ENCODE data around the gene C14orf180.

C14orf180 gene

DNA sequence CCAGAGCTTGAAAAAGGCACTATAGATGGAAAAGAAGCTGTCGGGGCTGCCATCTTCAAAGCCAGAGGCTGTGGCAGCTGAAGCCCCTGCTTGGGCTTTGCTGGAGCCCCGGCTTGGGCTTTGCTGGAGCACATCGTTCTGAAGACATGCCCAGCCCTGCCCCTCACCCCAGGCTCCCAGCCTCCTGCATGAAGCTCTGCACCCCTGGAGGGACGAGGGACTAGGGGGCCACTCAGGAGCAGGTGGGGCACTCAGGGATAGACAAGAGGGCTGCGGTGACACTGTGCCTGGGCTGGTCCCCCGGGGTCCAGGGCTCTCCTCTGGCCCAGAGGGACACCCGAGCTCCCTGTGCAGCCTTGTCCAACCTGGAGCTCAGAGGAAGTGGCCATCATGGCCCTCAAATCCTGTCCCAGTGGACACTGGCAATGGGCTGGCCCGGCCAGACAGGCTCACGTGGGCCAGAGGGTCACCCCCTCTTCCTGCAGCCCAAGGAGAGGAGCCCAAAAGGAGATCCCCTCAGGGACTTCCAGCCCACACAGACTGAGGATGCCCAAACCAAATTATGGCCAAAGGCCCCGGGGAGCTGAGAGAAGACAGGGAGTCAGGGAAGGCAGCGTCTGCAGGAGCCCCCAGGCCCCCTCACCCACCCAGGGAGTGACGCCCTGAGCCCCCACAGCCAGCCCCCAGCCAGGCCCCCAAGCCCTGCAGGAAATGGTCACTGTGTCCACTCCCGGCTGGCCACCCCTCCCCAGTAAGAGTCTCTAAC lies 23.1 kb upstream of the C14orf180 start:
- Histone ChIP-seq H3K27me3 (ENCODE audit: insufficient read depth, insufficient read length) (no peaks in the 10 kb centered on the region), H3K4me1 (ENCODE audit: insufficient read depth, insufficient read length) (peaks cover 12% of the 10 kb centered on the region), H3K9ac (ENCODE audit: insufficient read length, low read depth) (no peak overlapping the region), H3K36me3 (ENCODE audit: insufficient read depth, insufficient read length, low read length) (no peaks in the 10 kb centered on the region), H3K4me3 (ENCODE audit: insufficient read length, low read depth) (no peak overlapping the region), H3K9me3 (ENCODE audit: insufficient read depth, low read length) (no peaks in the 10 kb centered on the region)
- TF ChIP-seq ZNF274 (IDR thresholded peaks at IDR 0.05; ENCODE audit: low read depth, low read length) (no peak), SUZ12 (IDR thresholded peaks at IDR 0.05; ENCODE audit: extremely low read depth, insufficient read depth, insufficient read length) (no peak), YY1 (IDR thresholded peaks at IDR 0.05; ENCODE audit: insufficient read depth, insufficient read length) (no peak)
- DNase-seq (ENCODE audit: low read depth, low spot score) = no peak

DNA sequence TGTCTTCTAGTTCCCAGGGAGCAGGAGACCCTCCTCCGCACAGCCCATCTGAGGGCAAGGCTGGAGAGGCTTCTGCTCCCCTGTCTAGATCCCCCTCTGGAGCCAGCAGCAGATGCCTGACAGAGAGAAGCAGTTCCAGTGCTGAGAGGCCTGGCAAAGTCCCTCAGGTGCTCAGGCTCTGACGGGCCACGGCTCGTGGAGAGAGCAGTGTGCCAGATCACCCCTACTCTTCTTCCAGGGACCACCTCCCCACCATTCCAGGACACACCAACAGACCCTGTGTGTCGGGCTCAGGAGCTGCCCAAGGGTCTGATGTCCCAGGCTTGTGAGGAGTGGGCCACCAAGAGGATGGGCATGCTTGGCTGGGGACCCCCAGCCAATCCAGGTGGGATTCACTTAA lies 22.5 kb upstream of the C14orf180 start:
- Histone ChIP-seq H3K27me3 (ENCODE audit: insufficient read depth, insufficient read length) (no peaks in the 10 kb centered on the region), H3K4me3 (ENCODE audit: insufficient read length, low read depth) (no peak overlapping the region), H3K36me3 (ENCODE audit: insufficient read depth, insufficient read length, low read length) (no peaks in the 10 kb centered on the region), H3K9me3 (ENCODE audit: insufficient read depth, low read length) (no peaks in the 10 kb centered on the region), H3K4me1 (ENCODE audit: insufficient read depth, insufficient read length) (peaks cover 9% of the 10 kb centered on the region), H3K9ac (ENCODE audit: insufficient read length, low read depth) (no peak overlapping the region)
- no peak for TF ChIP-seq ZNF274 (IDR thresholded peaks at IDR 0.05; ENCODE audit: low read depth, low read length)
- no peak for TF ChIP-seq SUZ12 (IDR thresholded peaks at IDR 0.05; ENCODE audit: extremely low read depth, insufficient read depth, insufficient read length)
- no peak for TF ChIP-seq YY1 (IDR thresholded peaks at IDR 0.05; ENCODE audit: insufficient read depth, insufficient read length)
- no peak for DNase-seq (ENCODE audit: low read depth, low spot score)

GRCh38 chr14:104557766-104558165 lies 21.8 kb upstream of the C14orf180 start:
- no peak overlapping the region for H3K9ac ChIP-seq (ENCODE audit: insufficient read length, low read depth)
- H3K4me1 ChIP-seq (ENCODE audit: insufficient read depth, insufficient read length) = peaks cover 11% of the 10 kb centered on the region
- H3K27me3 ChIP-seq (ENCODE audit: insufficient read depth, insufficient read length) = no peaks in the 10 kb centered on the region
- no peak for DNase-seq (ENCODE audit: low read depth, low spot score)
- no peaks in the 10 kb centered on the region for H3K9me3 ChIP-seq (ENCODE audit: insufficient read depth, low read length)
- no peaks in the 10 kb centered on the region for H3K36me3 ChIP-seq (ENCODE audit: insufficient read depth, insufficient read length, low read length)
- TF ChIP-seq ZNF274 (IDR thresholded peaks at IDR 0.05; ENCODE audit: low read depth, low read length) = no peak
- TF ChIP-seq SUZ12 (IDR thresholded peaks at IDR 0.05; ENCODE audit: extremely low read depth, insufficient read depth, insufficient read length) = no peak
- no peak for TF ChIP-seq YY1 (IDR thresholded peaks at IDR 0.05; ENCODE audit: insufficient read depth, insufficient read length)
- H3K4me3 ChIP-seq (ENCODE audit: insufficient read length, low read depth) = no peak overlapping the region

GRCh38 chr14:104558231-104559027 lies 21.1 kb upstream of the C14orf180 start:
- TF ChIP-seq ZNF274 (IDR thresholded peaks at IDR 0.05; ENCODE audit: low read depth, low read length) (no peak), YY1 (IDR thresholded peaks at IDR 0.05; ENCODE audit: insufficient read depth, insufficient read length) (no peak), SUZ12 (IDR thresholded peaks at IDR 0.05; ENCODE audit: extremely low read depth, insufficient read depth, insufficient read length) (no peak)
- H3K36me3 ChIP-seq (ENCODE audit: insufficient read depth, insufficient read length, low read length) = no peaks in the 10 kb centered on the region
- DNase-seq (ENCODE audit: low read depth, low spot score) = no peak
- no peak overlapping the region for H3K4me3 ChIP-seq (ENCODE audit: insufficient read length, low read depth)
- no peaks in the 10 kb centered on the region for H3K27me3 ChIP-seq (ENCODE audit: insufficient read depth, insufficient read length)
- peaks cover 16% of the 10 kb centered on the region for H3K4me1 ChIP-seq (ENCODE audit: insufficient read depth, insufficient read length)
- no peak overlapping the region for H3K9ac ChIP-seq (ENCODE audit: insufficient read length, low read depth)
- H3K9me3 ChIP-seq (ENCODE audit: insufficient read depth, low read length) = no peaks in the 10 kb centered on the region

DNA sequence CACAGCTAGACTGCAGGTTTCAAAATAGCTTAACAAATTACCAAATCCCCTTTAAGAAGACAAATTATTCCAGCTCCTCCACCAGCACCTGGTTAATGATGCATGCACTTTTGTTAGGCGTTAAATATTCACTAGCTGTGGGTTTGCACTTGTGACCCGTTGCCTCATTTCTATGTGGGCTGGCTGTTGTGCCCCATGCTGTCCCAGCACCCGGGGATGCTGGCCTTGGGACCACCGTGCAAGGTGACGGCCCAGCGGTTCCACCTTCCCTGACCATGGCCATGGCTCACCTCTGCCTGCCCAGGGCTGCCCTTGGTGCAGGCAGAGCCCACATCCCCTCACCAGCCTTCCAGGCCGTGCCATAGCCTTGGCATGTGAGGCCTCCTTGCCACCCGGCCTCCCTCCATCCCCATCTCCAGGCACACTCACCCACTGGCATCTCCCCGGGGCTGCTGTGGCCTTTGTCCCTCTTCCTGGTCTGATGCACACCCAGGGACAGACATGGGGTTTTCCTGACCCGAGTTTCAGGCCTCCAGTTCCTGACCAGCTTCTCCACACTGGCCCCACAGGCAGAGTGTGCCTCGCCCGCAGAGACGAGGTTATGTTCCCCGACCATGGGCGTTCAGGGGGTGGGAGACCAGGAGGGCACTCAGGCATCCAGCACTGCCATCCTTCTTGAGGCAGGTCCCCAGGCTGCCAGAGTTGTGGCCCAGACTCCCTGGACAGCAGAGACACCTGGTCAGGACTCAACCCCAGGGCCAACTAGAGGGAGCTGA lies 20.3 kb upstream of the C14orf180 start:
- no peak overlapping the region for H3K4me3 ChIP-seq (ENCODE audit: insufficient read length, low read depth)

GRCh38 chr14:104559804-104560585 lies 19.6 kb upstream of the C14orf180 start:
- TF ChIP-seq ZNF274 (IDR thresholded peaks at IDR 0.05; ENCODE audit: low read depth, low read length) = no peak
- TF ChIP-seq YY1 (IDR thresholded peaks at IDR 0.05; ENCODE audit: insufficient read depth, insufficient read length) = no peak
- TF ChIP-seq SUZ12 (IDR thresholded peaks at IDR 0.05; ENCODE audit: extremely low read depth, insufficient read depth, insufficient read length) = no peak
- no peak overlapping the region for H3K4me3 ChIP-seq (ENCODE audit: insufficient read length, low read depth)
- DNase-seq (ENCODE audit: low read depth, low spot score) = no peak
- H3K9ac ChIP-seq (ENCODE audit: insufficient read length, low read depth) = no peak overlapping the region
- no peaks in the 10 kb centered on the region for H3K27me3 ChIP-seq (ENCODE audit: insufficient read depth, insufficient read length)
- H3K9me3 ChIP-seq (ENCODE audit: insufficient read depth, low read length) = no peaks in the 10 kb centered on the region
- H3K36me3 ChIP-seq (ENCODE audit: insufficient read depth, insufficient read length, low read length) = no peaks in the 10 kb centered on the region
- peaks cover 13% of the 10 kb centered on the region for H3K4me1 ChIP-seq (ENCODE audit: insufficient read depth, insufficient read length)

More for the DNA sequence above, 20.3 kb upstream of the C14orf180 start:
- no peaks in the 10 kb centered on the region for H3K27me3 ChIP-seq (ENCODE audit: insufficient read depth, insufficient read length)
- no peak for TF ChIP-seq YY1 (IDR thresholded peaks at IDR 0.05; ENCODE audit: insufficient read depth, insufficient read length)
- no peak for TF ChIP-seq ZNF274 (IDR thresholded peaks at IDR 0.05; ENCODE audit: low read depth, low read length)
- TF ChIP-seq SUZ12 (IDR thresholded peaks at IDR 0.05; ENCODE audit: extremely low read depth, insufficient read depth, insufficient read length) = no peak
- no peak for DNase-seq (ENCODE audit: low read depth, low spot score)
- H3K4me1 ChIP-seq (ENCODE audit: insufficient read depth, insufficient read length) = peaks cover 17% of the 10 kb centered on the region
- no peaks in the 10 kb centered on the region for H3K9me3 ChIP-seq (ENCODE audit: insufficient read depth, low read length)
- H3K36me3 ChIP-seq (ENCODE audit: insufficient read depth, insufficient read length, low read length) = no peaks in the 10 kb centered on the region
- H3K9ac ChIP-seq (ENCODE audit: insufficient read length, low read depth) = no peak overlapping the region
